HG02610 (cell line): ENCODE data around the gene CBS.
"Not testable (repeated sequence)": the region's sequence is repeated elsewhere in the genome, so short reads cannot be mapped to it uniquely, and the experiment has no call there.

Experiments
- ATAC-seq: cut with Tn5 transposase; IDR thresholded peaks from one replicate; pipeline ENCODE4 v1.9.1; 2021; ENCODE audit warnings: mild to moderate bottlenecking, moderate library complexity; ENCODE audit not compliant: unreplicated experiment

Gene CBS

GRCh38 chr21:43027846-43028731, 47.5 kb downstream of the CBS start:
- ATAC-seq = no peak

DNA sequence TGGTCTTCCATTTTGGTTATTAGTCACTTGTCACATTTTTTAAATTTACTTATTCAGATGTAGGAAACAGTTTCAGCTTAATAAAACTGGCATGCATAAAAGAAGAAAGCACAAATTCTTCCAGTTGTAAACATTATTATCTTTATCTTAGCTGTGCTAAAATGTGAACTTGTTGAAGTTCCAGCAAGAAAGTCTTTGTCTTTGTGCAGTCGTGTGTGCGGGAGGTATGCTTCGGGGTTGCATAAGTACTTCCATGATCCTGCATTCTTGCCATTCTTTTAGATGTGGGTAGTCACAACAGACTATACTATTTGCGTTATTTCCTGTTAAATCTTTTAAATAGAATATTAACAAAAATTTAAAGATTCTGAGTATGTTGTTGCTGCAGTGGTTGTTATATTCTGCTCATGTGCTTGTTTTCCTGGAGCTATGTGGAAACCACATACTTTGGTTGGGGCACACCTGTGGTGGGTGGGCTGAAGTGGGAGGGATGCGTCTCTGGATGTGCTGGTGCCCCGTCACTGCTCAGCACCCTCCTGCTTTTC, 49.9 kb downstream of the CBS start:
- ATAC-seq = no peak

- no peak for ATAC-seq
Measured at GRCh38 chr21:43024439-43025136, 51.0 kb downstream of the CBS start.

GRCh38 chr21:43023175-43023574, 52.5 kb downstream of the CBS start:
- no peak for ATAC-seq

DNA sequence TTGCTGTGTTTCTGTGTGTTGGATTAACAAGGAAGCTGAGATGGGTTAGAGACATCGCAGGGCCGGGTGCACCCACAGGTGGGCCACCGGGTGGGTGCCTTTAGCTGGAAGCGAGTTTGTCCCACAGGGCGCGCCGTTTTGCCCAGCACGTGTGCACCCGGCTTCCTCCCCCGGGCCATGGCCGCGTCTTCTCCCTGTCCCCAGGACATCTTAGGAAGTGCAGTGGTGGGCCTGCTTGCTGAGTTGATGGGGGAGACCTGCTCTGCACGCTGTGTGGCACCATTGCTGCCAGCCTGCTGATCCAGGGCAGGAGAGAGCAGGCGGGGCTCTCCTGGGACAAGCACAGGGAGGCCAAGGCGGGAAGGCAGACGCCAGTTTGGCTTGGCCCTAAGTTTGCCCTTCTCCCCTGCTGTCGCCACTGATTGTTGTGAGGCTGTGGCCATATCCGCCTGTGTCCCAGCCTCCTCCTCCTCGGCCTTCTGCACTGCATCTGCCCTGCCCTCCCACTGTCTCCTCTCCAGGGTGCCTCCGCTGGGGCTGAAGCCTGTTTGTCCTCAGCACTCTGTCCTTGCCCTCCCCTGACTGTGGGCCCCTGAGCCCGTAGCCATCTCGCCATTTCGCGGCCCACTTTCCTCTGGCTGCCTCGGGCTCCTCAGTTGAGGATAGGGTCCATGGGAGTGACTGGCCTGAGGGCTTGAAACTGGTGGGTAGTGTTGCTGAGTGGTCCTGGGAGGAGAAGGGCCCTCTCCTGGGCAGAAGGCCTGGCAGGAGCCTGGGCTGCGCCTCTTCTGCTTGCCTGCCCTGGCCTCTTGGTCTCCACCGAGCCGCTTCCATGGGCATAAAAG, 53.7 kb downstream of the CBS start:
- no peak for ATAC-seq

GRCh38 chr21:43021191-43021590, 54.4 kb downstream of the CBS start:
- ATAC-seq = no peak

GRCh38 chr21:43020771-43021170, 54.9 kb downstream of the CBS start:
- no peak for ATAC-seq

GRCh38 chr21:43020177-43020576, 55.5 kb downstream of the CBS start:
- ATAC-seq = no peak

DNA sequence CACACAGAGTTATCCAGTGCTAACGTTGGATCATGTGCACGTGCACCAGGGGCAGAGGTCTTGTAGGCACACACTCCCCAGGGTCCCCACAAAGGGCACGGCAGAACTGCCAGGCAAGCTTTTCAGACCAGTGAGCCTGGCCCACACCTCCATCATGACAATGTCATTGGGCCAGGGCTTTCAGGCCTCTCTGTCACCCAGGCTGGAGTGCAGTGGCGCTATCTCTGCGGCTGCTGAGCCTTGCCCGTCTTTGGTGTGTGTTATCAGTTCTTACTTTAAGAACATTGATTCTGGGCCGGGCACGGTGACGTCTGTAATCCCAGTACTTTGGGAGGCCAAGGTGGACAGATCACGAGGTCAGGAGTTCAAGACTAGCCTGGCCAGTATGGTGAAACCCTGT, 57.1 kb downstream of the CBS start:
- no peak for ATAC-seq

DNA sequence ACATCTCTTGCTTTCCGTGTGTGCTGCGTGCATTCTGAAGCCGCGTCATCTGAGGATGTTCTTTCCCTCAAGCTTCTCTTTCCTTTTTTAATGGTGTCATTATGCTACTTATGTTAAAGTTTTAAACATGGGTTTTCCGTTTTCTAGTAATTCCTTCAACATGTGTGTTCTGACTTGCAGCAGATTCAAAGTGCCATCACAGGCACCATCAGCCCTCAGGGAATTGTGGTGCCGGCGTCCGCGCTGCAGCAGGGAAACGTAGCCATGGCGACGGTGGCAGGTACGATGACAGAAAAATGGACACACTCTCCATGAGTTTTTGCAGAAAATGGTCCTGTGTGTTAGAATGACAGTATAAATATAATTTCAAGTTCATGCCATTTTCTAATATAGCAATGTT, 58.9 kb downstream of the CBS start:
- ATAC-seq = no peak

DNA sequence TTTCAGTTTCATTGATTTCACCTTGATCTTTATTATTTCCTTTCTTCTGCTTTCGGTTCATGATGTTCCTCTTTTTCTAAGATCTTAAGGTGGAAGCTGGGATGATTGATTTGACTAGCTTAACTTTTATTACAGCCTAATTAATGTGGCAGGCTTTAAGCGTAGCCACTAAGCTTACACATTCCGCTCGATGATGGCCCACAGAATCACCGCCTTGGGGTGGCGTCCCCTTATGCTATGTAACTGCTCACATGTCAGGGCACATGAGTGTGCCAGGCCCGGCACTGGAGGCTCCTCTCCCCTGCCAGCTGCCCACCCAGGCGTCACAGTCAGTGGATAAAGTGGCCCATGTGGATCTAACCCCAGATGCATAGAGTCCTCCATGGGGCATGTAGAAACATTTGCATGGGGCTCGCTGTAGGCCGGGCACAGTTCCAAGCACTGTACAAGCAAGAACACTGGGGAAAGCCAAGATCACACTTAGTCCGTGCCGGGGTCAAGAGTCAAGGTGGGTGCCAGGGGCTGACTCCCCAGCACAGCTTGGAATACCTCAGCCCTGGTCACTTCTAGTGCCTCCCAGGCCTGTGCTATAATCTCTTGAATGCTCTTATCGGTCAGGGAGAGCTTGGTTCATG, 59.6 kb downstream of the CBS start:
- no peak for ATAC-seq

DNA sequence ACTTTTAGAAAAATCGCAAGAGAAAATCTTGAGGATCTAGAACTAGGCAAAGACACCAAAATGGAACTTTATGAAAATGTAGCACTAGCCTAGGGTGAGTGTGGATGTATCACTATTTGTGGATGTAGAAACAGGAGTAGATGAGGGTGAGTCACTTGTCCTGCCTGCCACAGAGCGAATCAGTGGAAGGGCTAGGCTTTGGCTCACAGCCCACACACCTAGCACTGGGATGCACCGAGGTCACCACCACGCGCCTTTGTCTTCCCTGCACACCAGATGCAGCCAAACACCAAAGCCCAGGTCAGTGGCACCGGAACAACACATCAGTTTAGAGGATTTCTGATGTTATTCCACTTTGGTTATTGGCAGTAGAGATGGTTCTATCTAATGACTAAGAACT, 63.0 kb downstream of the CBS start:
- ATAC-seq = no peak

DNA sequence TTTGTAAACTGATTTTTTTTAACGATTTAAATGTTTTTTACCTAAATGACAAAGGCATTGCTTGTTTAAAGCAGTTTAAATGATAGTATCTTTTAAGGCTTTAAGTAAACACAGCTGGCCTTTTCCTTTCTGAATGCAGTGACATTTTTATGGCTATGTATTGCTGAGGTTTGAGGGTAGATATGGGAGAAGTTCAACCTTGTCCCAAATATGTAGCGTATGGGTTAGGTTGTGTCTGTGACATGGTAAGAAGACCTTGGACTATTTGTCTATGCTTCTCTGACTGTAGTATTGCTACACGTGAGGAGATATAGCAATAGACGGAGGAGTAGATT, 68.8 kb downstream of the CBS start:
- no peak for ATAC-seq

DNA sequence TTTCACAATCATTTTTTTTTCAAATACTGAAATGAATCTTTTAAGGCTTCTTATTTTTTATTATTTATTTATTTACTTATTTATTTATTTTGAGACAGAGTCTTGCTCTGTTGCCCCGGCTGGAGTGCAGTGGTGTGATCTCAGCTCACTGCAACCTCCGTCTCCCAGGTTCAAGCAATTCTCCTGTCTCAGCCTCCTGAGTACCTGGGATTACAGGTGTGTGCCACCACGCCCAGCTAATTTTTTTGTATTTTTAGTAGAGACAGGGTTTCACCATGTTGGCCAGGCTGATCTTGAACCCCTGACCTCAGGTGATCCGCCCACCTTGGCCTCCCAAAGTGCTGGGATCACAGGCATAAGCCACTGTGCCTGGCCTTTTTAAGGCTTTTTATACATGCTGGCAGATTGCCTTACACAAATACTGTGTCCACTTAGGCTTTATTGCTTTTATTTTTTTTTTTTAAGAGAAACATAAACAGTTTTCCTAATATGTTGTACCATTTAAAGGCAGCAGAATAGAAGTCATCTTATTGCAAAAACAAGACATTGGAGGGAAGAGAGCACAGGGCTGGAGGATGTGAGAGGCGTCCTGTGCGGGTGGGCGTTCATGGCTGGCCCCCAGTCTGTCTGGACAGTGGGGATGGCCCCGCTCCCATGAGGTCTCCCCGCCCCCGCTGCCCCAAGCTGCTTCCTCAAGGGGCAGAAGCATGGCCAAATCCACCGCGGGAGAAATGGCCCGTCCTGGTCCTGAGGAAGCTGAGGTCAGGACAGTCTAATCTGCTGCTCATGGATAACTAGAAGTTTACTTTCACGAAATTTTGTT, 69.4 kb downstream of the CBS start:
- not testable (repeated sequence) for ATAC-seq

GRCh38 chr21:43005635-43006034, 70.0 kb downstream of the CBS start:
- ATAC-seq = no peak

GRCh38 chr21:43004926-43005325, 70.7 kb downstream of the CBS start:
- no peak for ATAC-seq
